Activated CD4-positive, alpha-beta T cell treated with anti-CD3 and anti-CD28 coated beads for 36 hours (primary cell): Measurements from ENCODE around the gene SHOC2. TPM values are rescaled to one million over a fixed set of nuclear protein-coding genes. Genes with fewer than 3 reads are reported as not detected.

Experiments
- ATAC-seq: fragments of 200-7000 bp; cut with Tn5 transposase; one replicate; pipeline ENCODE4 v1.10.0; 2021; ENCODE audit warnings: mild to moderate bottlenecking, moderate library complexity
- CTCF ChIA-PET: fragments of 350-600 bp; sonication (Branson Sonifier 250); formaldehyde crosslinking; loops from one replicate; lab custom pipeline; 2021; ENCODE audit warnings: antibody characterized with exemption; lab: Charles Lee
- POLR2A ChIA-PET: fragments of 350-600 bp; sonication (Branson Sonifier 250); formaldehyde crosslinking; loops from one replicate; lab custom pipeline; 2021; ENCODE audit warnings: antibody characterized with exemption, inconsistent platforms; lab: Charles Lee
- DNase-seq: peaks from one replicate; pipeline ENCODE4 v3.0.0-alpha.2; 2020
- H3K27ac Mint-ChIP-seq: one replicate; pipeline ENCODE4 v1.8.0; 2021; ENCODE audit warnings: mixed read lengths
- H3K27me3 Mint-ChIP-seq: one replicate; pipeline ENCODE4 v1.8.0; 2021; ENCODE audit warnings: mixed read lengths
- H3K36me3 Mint-ChIP-seq: one replicate; pipeline ENCODE4 v1.8.0; 2021; ENCODE audit warnings: low read depth, mixed read lengths
- H3K4me1 Mint-ChIP-seq: one replicate; pipeline ENCODE4 v1.8.0; 2021; ENCODE audit warnings: mixed read lengths
- H3K4me3 Mint-ChIP-seq: one replicate; pipeline ENCODE4 v1.8.0; 2021; ENCODE audit warnings: mild to moderate bottlenecking, moderate library complexity, mixed read lengths
- H3K9me3 Mint-ChIP-seq: one replicate; pipeline ENCODE4 v1.8.0; 2021; ENCODE audit warnings: low read depth, mixed read lengths
- intact Hi-C, 2 experiments: fragments of 100-400 bp; cut with DNase I in 1 of 2; cut with micrococcal nuclease in 1 of 2; formaldehyde crosslinking; loops; one replicate each; pipeline versions ENCODE4 v1.14.2 to v1.15.1; 2022 to 2024; cut with DNase I, micrococcal nuclease
- total RNA-seq, 2 experiments: library from RNA; stranded (reverse); gene quantifications; one replicate each; pipeline ENCODE4 v1.2.3, GENCODE V29; 2021

Gene SHOC2
- total RNA-seq, 2 experiments from 2014 or later = 31.3 to 40.4 TPM

DNA sequence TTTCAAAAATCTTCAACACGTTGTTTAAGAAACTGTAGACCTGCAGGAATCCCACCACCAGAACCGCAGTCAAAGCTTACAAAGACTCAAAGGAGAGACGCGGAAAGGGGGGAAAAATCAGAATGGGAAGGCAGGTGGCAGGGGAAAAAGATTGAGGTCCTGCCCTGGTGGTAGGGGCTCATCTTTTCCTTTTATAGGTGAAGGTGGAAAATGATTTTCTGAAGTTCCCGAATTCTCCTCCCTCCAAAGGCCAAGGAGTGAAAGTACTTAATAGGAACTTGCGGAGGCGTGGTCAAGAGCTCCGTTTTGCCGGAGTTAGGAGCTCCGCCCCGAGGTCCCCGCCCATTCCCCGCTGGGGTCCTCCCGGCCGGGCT is 1.1 kb upstream of the SHOC2 start:
- peaks cover 18% of the 10 kb centered on the region for H3K36me3 Mint-ChIP-seq
- peaks cover 36% of the 10 kb centered on the region for H3K4me1 Mint-ChIP-seq
- H3K27me3 Mint-ChIP-seq = no peaks in the 10 kb centered on the region
- ChIA-PET CTCF (interaction anchor here (0.6 to 2.1 kb wide), 7 partner anchors 15 to 247 kb away, joined by 3 to 9 read pairs (median 3); no protein-coding TSS in a partner anchor), POLR2A (interaction anchor here (0.7 to 2.6 kb wide), 9 partner anchors 9 to 1265 kb away, joined by 4 to 24 read pairs (median 5); partner anchors contain the start of genes GPAM and PDCD4)
- DNase-seq (peak; percentile 92), ATAC-seq (no peak)
- H3K4me3 Mint-ChIP-seq = peak overlapping the region; percentile 96
- no peaks in the 10 kb centered on the region for H3K9me3 Mint-ChIP-seq
- H3K27ac Mint-ChIP-seq = peak overlapping the region; percentile 98
- intact Hi-C loops = loop anchor here (1.0 to 10.0 kb wide), 11 partner anchors 15 to 996 kb away; partner anchors contain the start of genes DUSP5 (in 1 of the 2), SMNDC1 (in 1 of the 2) and XPNPEP1 (in 1 of the 2)

DNA sequence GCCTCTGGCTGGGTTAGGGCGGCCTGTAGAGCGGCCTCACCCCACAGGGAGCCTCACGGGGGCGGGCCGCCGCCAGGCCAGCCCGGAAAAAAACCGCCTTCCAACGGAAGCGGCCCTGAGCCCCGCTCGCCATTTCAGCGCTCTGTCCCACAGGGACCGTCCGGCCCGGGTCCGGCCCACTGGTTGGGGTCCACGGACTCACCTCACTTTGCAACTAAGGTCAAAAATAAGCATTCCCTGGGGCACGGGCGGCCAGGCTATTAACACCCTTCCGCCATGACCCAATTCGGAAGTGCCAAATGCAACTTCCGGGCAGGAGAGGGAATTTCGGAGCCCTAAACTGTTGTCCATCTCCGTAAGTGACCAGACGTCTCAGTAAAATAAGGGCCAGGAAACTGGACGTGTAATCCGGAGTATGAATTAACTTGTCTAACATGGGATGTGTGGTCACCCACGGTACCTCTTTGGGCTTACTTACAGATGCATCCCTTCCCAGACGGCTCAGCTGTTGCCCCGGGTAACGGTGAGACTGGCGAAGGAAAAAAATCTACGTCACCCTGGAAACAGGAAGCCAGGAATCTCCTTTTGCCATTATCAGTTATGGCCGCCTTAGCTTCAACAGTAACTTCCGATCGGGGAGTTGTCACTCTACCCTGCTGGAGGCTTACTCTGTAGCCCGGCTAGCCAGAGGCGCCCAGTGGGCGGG is 608 bp upstream of the SHOC2 start, which contains the start of gene BBIP1:
TSS of gene BBIP1 (minus strand) at position 538 of the 706 bp plus-strand sequence. CDS start 1,023 bp downstream, outside the sequence.
- peaks cover 41% of the 10 kb centered on the region for H3K4me1 Mint-ChIP-seq
- ChIA-PET POLR2A (interaction anchor here (0.6 to 2.6 kb wide), 14 partner anchors 8 to 1265 kb away, joined by 3 to 24 read pairs (median 4); partner anchors contain the start of genes GPAM and PDCD4), CTCF (interaction anchor here (0.6 to 2.1 kb wide), 7 partner anchors 16 to 247 kb away, joined by 3 to 9 read pairs (median 4); no protein-coding TSS in a partner anchor)
- peaks cover 18% of the 10 kb centered on the region for H3K36me3 Mint-ChIP-seq
- H3K4me3 Mint-ChIP-seq = peak within 1 kb of the TSS; percentile 96
- ATAC-seq = peak; percentile 93
- H3K9me3 Mint-ChIP-seq = no peaks in the 10 kb centered on the region
- H3K27me3 Mint-ChIP-seq = no peaks in the 10 kb centered on the region
- no peak for DNase-seq
- peak within 1 kb of the TSS; percentile 98 for H3K27ac Mint-ChIP-seq
- intact Hi-C loops = loop anchor here (1.0 to 10.0 kb wide), 17 partner anchors 15 to 996 kb away; partner anchors contain the start of genes SMNDC1 (in 2 of the 2), DUSP5 (in 1 of the 2), PDCD4 (in 1 of the 2) and SMC3 (in 1 of the 2)

DNA sequence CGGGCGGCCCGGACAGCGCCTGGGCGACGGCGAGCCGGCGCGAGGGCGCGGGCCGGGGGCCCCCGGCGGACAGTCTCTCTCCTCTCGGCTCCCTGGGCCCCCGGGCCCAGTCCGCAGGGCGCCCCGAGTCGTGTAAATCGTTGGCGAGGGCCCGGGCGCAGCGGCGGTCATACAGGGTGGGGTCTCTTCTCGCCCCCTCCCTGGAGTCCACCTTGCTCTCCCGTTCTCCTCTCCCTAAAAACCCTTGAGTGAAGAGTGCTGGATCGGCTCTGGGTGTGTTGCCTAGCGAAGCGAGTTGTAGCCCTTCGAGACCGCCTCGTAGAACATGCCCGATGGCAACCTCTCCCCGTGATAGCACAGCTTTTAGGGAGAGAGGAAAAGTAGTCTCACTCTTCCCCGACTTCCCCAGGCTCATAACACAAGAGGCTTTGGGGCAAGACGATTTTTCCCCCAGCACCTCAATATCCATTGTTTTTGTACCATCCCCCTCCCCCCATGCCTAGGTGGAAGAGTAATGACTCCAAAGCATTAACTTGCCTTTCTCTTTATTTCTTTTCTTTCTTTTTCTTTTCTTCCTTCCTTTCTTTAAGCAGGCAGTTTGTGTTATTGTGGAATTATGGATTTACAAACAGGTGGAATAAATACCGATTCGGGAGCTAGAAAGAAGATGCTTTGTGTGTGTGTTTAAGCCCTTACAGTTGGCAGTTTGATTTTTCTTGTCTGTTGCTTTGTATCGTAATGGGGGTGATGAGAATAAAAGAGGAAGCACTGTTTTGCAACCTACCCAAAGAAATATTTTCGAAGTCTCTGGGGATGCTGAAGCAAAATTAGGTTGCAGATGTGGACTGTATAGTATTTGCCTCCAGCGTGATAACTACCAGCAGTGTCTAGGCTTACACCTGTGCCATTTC is 822 bp downstream of the SHOC2 start:
- H3K27me3 Mint-ChIP-seq = no peaks in the 10 kb centered on the region
- H3K4me1 Mint-ChIP-seq = peaks cover 49% of the 10 kb centered on the region
- ATAC-seq = no peak
- H3K36me3 Mint-ChIP-seq = peaks cover 19% of the 10 kb centered on the region
- no peaks in the 10 kb centered on the region for H3K9me3 Mint-ChIP-seq
- POLR2A ChIA-PET = no interaction called here
- DNase-seq = peak; percentile 51
- intact Hi-C loops = loop anchor here (1.0 to 10.0 kb wide), 16 partner anchors 17 to 998 kb away; partner anchors contain the start of genes SMNDC1 (in 2 of the 2), DUSP5 (in 1 of the 2), PDCD4 (in 1 of the 2) and SMC3 (in 1 of the 2)
- H3K27ac Mint-ChIP-seq = peak overlapping the region; percentile 91
- CTCF ChIA-PET = interaction anchor here (0.7 to 1.0 kb wide), 4 partner anchors 10 to 594 kb away, joined by 3 to 5 read pairs (median 3); no protein-coding TSS in a partner anchor
- peak overlapping the region; percentile 96 for H3K4me3 Mint-ChIP-seq

DNA sequence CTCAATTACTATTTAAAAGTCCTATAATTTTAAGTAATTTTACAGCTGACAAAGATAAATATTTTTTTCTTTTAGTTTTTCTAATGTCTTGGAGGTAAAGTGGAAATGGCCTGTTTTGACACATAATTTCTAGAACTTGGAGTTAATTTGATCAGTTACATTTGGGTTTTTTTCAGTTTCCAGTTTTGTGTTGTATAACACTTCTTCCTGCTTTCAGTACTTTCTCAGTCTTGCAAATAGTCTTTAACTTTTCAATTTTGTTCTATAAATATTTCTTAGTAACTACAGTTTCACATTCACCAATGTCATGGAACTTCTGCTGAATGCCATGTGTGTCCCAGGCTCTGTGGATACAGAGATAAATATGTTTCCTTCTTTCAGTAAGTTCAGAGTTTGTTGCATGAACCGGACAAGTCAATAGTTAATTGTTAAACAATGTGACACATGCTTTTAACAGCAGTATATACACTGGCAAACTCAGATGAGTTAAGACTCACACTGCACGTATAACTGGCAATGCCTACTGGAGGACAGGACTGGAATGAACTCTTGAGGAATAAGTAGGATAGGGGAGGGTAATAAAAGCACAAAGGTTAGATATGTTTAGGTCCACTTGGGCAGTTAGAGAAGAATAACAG is 4.6 kb downstream of the SHOC2 start:
- POLR2A ChIA-PET = no interaction called here
- no peaks in the 10 kb centered on the region for H3K9me3 Mint-ChIP-seq
- peak overlapping the region; percentile 24 for H3K4me3 Mint-ChIP-seq
- CTCF ChIA-PET = interaction anchor here (1.0 kb wide), 1 partner anchor 12 kb away, joined by 3 read pairs; no protein-coding TSS in a partner anchor
- no peak for ATAC-seq
- H3K27ac Mint-ChIP-seq = peak overlapping the region; percentile 73
- peaks cover 54% of the 10 kb centered on the region for H3K4me1 Mint-ChIP-seq
- H3K27me3 Mint-ChIP-seq = no peaks in the 10 kb centered on the region
- DNase-seq = no peak
- intact Hi-C loops = loop anchor here in 1 of 2 experiments (5.0 kb wide), 1 partner anchor 38 kb away; no protein-coding TSS in a partner anchor
- H3K36me3 Mint-ChIP-seq = peaks cover 3% of the 10 kb centered on the region

DNA sequence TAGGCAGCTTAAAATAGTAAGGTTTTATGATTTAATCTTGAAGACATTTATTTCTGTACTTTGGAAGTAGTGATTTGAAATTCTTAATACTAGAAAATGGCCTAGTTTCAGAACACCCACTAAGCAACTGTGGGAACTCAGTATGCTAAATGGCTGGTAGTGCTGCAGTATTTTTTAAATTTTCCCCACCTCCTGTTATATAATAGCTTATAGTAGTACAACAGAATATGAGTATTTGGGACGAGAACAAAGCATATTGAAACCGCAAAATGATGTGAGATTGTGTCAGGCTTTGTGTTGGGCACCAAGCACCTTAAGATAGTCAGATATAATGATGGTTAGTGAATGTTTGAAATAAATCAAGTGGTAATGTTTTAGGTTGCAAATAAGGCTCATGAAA is 8.1 kb downstream of the SHOC2 start:
- intact Hi-C loops = no loop called here
- Mint-ChIP-seq H3K4me3 (no peak overlapping the region), H3K27ac (no peak overlapping the region), H3K27me3 (no peaks in the 10 kb centered on the region), H3K4me1 (peaks cover 50% of the 10 kb centered on the region), H3K36me3 (peaks cover 3% of the 10 kb centered on the region), H3K9me3 (no peaks in the 10 kb centered on the region)
- DNase-seq = no peak
- no peak for ATAC-seq
- CTCF ChIA-PET = interaction anchor here (0.8 to 1.4 kb wide), 4 partner anchors 10 to 317 kb away, joined by 3 to 4 read pairs (median 4); no protein-coding TSS in a partner anchor
- POLR2A ChIA-PET = interaction anchor here (1.4 kb wide), 1 partner anchor 9 kb away, joined by 4 read pairs; the partner anchor contains the start of genes BBIP1 and SHOC2

DNA sequence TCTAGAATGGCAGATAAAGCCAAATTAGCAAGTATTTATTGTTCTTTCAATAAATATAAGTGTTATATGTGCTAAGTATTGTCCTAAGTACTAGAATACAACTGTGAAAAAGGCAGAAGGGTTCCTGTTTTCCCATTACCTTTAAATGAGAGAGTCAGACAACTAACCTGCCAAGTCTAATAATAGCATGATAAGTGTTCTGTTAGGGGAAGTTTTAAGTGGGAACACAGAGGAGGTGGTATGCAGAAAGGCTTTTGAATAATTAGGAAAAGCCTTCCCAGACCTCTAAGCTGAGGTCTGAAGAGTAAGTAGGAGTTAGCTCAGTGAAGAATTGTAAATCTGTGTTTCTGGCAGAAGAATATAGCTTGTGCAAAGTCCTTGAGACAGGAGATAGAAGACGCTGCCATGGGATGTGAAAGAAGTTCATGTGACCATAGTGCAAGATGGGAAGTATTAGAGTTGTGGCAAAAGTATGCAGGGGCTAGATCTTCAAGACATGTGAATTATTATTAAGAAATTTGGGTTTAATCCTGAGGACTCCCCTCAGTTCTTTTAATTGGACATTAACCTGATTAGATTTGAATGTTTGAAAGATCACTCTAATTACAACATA is 12.5 kb downstream of the SHOC2 start:
- DNase-seq (no peak), ATAC-seq (no peak)
- no peaks in the 10 kb centered on the region for H3K27me3 Mint-ChIP-seq
- H3K27ac Mint-ChIP-seq = no peak overlapping the region
- ChIA-PET CTCF (no interaction called here), POLR2A (no interaction called here)
- intact Hi-C loops = no loop called here
- H3K4me3 Mint-ChIP-seq = no peak overlapping the region
- peaks cover 34% of the 10 kb centered on the region for H3K4me1 Mint-ChIP-seq
- no peaks in the 10 kb centered on the region for H3K9me3 Mint-ChIP-seq
- peaks cover 2% of the 10 kb centered on the region for H3K36me3 Mint-ChIP-seq

DNA sequence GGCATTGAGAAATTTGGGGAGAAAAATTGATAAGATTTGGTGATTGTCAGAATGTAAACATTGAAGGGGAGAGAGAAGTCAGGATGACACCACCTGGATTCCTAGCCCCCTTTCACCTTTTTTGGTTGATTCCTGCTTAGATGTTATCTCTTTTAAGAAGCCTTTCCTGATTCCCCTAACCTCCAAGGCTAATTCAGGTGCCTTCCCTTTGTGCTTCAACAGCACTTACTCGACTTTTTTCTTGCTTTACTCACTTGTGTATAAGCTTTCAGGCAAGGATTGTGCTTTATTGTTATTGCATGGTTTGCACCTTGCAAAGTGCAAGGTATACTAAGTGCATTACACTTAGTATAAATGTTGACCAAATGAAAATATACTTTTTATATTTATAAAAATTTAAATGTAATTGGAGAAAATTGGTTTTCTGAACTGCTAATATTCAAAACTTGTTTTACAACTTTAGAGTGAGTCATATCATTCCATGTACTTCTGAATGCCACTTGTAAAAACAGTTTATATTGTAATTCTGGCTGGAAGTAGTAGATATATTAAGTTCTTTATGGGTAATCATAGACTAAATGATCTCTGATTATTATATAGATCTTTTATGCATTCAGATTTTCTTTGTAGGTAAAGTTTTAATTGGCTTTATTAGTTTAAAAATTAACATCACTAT is 13.2 kb downstream of the SHOC2 start:
- no peaks in the 10 kb centered on the region for H3K9me3 Mint-ChIP-seq
- H3K27ac Mint-ChIP-seq = no peak overlapping the region
- intact Hi-C loops = no loop called here
- ChIA-PET POLR2A (no interaction called here), CTCF (no interaction called here)
- peaks cover 33% of the 10 kb centered on the region for H3K4me1 Mint-ChIP-seq
- DNase-seq (no peak), ATAC-seq (no peak)
- H3K36me3 Mint-ChIP-seq = peaks cover 2% of the 10 kb centered on the region
- no peaks in the 10 kb centered on the region for H3K27me3 Mint-ChIP-seq
- no peak overlapping the region for H3K4me3 Mint-ChIP-seq

DNA sequence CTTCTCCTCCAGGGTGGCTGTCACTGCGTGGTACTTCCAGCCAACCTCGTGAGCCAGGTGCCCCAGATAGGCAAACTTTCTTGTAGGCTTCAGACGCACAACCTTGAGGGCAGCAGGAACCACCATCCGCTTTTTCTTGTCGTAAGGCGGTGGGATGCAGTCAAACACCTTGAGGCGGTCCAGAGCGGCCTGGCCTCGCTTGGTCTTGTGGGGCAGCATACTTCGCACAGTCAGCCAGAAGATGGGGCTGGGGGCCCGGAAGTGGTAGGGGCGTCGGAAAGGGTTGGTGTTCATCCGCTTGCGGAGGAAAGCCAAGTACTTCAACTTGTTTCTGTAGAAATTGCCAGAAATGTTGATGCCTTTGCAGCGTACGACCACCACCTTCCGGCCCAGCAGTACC is 17.4 kb downstream of the SHOC2 start:
- intact Hi-C loops = no loop called here
- Mint-ChIP-seq H3K27ac (no peak overlapping the region), H3K4me1 (peaks cover 33% of the 10 kb centered on the region), H3K36me3 (peaks cover 15% of the 10 kb centered on the region), H3K27me3 (no peaks in the 10 kb centered on the region), H3K4me3 (no peak overlapping the region), H3K9me3 (peaks cover 3% of the 10 kb centered on the region)
- CTCF ChIA-PET = interaction anchor here (1.2 to 1.4 kb wide), 2 partner anchors 8 to 27 kb away, joined by 3 to 4 read pairs; no protein-coding TSS in a partner anchor
- ATAC-seq = no peak
- POLR2A ChIA-PET = no interaction called here
- no peak for DNase-seq

DNA sequence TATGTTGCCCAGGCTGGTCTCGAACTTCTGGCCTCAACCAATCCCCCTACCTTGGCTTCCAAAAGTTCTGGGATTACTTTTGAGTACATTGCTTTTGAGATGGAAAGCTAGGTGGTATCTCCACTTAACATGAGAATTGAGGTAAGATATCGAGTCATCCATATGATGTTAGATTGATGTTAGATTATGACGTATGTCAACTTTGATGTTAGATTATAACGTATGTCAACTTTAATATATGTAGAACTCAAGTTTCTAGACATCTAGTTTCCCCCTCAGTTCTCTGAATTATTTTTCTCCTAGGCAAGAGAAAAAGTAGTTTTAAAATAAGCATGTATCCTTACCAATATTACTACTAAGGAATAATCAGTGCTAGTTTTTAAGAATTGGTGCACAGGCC is 20.0 kb downstream of the SHOC2 start:
- H3K9me3 Mint-ChIP-seq = peaks cover 7% of the 10 kb centered on the region
- intact Hi-C loops = no loop called here
- H3K4me3 Mint-ChIP-seq = no peak overlapping the region
- ATAC-seq (no peak), DNase-seq (no peak)
- H3K27ac Mint-ChIP-seq = no peak overlapping the region
- POLR2A ChIA-PET = no interaction called here
- no peaks in the 10 kb centered on the region for H3K27me3 Mint-ChIP-seq
- peaks cover 37% of the 10 kb centered on the region for H3K4me1 Mint-ChIP-seq
- peaks cover 35% of the 10 kb centered on the region for H3K36me3 Mint-ChIP-seq
- CTCF ChIA-PET = interaction anchor here (1.0 kb wide), 2 partner anchors 12 to 27 kb away, joined by 3 to 4 read pairs; no protein-coding TSS in a partner anchor
